Panc1 (cell line): ENCODE data around the gene MICALL1. TPM values are rescaled to one million over a fixed set of nuclear protein-coding genes. Genes with fewer than 3 reads are reported as not detected.

Source experiments
- ATAC-seq: fragments of 200-7000 bp; cut with Tn5 transposase; 2 replicates; pipeline ENCODE4 v1.9.1; 2020; ENCODE audit warnings: mild to moderate bottlenecking, moderate library complexity
- BruUV-seq: library from RNA; stranded (reverse); fragments of 400-500 nt; replicated peaks from 2 replicates; lab custom pipeline; 2021; lab: Mats Ljungman, UMichigan
- CTCF ChIA-PET: fragments of 300-600 bp; sonication (Branson Sonifier 250); formaldehyde crosslinking; loops from one replicate; lab custom pipeline; 2022; ENCODE audit warnings: antibody characterized with exemption; lab: Charles Lee
- POLR2A ChIA-PET: fragments of 300-600 bp; sonication (Branson Sonifier 250); formaldehyde crosslinking; loops from one replicate; lab custom pipeline; 2022; ENCODE audit warnings: antibody characterized with exemption; lab: Charles Lee
- DNase-seq: peaks from one replicate; pipeline ENCODE4 v3.0.0-alpha.2; 2010; ENCODE audit warnings: low read depth, low spot score
- H3K27ac ChIP-seq: 2 replicates; pipeline ENCODE4 v1.5.1; 2011; ENCODE audit warnings: mild to moderate bottlenecking, low read length, inconsistent platforms
- H3K27me3 ChIP-seq: fragments of 200-500 bp; sonication (Bioruptor generic); 2 replicates; pipeline ENCODE4 v1.6.0; 2014; ENCODE audit warnings: low read length, inconsistent platforms; ENCODE audit not compliant: control insufficient read depth, insufficient read depth
- H3K36me3 ChIP-seq: fragments of 200-500 bp; sonication (Bioruptor generic); 2 replicates; pipeline ENCODE4 v1.5.1; 2014; ENCODE audit warnings: inconsistent platforms, mild to moderate bottlenecking, low read length, moderate library complexity; ENCODE audit not compliant: control insufficient read depth, insufficient read depth
- H3K4me1 ChIP-seq: 2 replicates; pipeline ENCODE4 v1.5.1; 2011; ENCODE audit warnings: inconsistent platforms, mild to moderate bottlenecking, low read length, moderate library complexity; ENCODE audit not compliant: control insufficient read depth, insufficient read depth
- H3K4me3 ChIP-seq, 2 experiments: 2 replicates each; pipeline ENCODE4 v1.5.1; 2011 to 2012; ENCODE audit warnings: low read depth in 2 of 2, low read length in 2 of 2, mild to moderate bottlenecking in 2 of 2, inconsistent platforms in 1 of 2, moderate library complexity in 1 of 2
- H3K9me3 ChIP-seq: fragments of 200-500 bp; sonication (Bioruptor generic); 2 replicates; pipeline ENCODE4 v1.5.1; 2014; ENCODE audit warnings: low read depth, mild to moderate bottlenecking, inconsistent platforms, low read length, moderate library complexity; ENCODE audit not compliant: control insufficient read depth, insufficient read depth
- POLR2AphosphoS5 ChIP-seq: IDR thresholded peaks from 2 replicates; pipeline ENCODE4 v1.6.1; 2012; ENCODE audit warnings: mild to moderate bottlenecking, low read depth, low read length, moderate library complexity
- SIN3A ChIP-seq: IDR thresholded peaks from 2 replicates; pipeline ENCODE4 v1.6.1; 2012; ENCODE audit warnings: low read depth, mild to moderate bottlenecking, low read length, moderate library complexity, borderline replicate concordance; ENCODE audit not compliant: insufficient read depth
- TCF7L2 ChIP-seq: IDR thresholded peaks from 2 replicates; pipeline ENCODE4 v1.6.1; 2011; ENCODE audit warnings: mild to moderate bottlenecking, low read depth, low read length, inconsistent platforms
- in situ Hi-C: cut with HindIII; loops from 2 replicates; pipeline ENCODE4 v1.10.0; 2016; ENCODE audit warnings: low sequenced_read_pairs, low pct_unique_long_range_greater_than_20kb
- intact Hi-C: fragments of 100-400 bp; cut with micrococcal nuclease; formaldehyde crosslinking; loops from one replicate; pipeline ENCODE4 v1.10.0; 2022; ENCODE audit not compliant: unreplicated experiment
- total RNA-seq: library from RNA; stranded (reverse); gene quantifications from one replicate; pipeline ENCODE4 v1.2.1, GENCODE V29; 2021; ENCODE audit not compliant: unreplicated experiment
- TF ChIP-seq, protein P1 (sequence below), 2 experiments: IDR thresholded peaks; 2 replicates each; pipeline ENCODE4 v1.6.1; 2011 to 2012; ENCODE audit warnings: low read depth in 2 of 2, control low read depth in 1 of 2, low read length in 1 of 2, mild to moderate bottlenecking in 1 of 2, moderate library complexity in 1 of 2; ENCODE audit not compliant: insufficient read depth in 1 of 2
- TF ChIP-seq, protein P2 (sequence below): fragments of 450-650 bp; IDR thresholded peaks from 2 replicates; pipeline ENCODE4 v1.5.1; 2017; ENCODE audit warnings: mild to moderate bottlenecking

The MICALL1 gene
- total RNA-seq, 1 experiment from 2014 or later: 34.5 TPM

DNA sequence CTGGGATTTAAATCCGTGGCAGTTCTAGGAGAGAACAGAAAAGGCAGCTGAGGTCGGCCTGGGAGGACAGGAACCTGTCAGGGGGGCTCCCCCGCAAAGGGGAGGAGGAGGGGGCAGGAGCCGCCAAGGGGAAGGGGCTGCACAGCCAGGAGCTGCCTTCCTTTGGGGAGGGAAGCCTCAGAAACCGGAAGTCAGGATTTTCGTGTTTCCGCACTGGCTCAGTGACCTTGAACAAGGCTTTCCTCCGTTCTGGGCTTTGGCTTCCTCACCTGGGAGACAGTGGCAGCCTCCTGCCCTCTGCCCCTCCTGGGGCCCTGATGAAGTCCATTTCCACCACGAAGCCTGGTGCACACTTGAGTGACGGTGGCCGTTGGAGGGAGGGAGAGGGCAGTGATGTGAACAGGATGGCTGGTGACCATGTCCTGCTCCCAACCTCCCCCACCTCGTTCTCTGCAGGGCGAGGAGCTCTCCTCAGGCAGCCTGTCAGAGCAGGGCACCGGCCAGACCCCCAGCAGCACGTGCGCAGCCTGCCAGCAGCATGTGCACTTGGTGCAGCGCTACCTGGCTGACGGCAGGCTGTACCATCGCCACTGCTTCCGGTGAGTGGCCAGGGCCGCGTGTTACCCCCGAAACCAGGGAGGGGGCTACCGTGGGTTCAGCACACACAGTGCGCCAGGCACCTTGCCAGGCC lies 12.6 kb downstream of the MICALL1 start:
- no peak for TF ChIP-seq POLR2AphosphoS5
- TF ChIP-seq TCF7L2: no peak
- TF ChIP-seq, protein P1, sequence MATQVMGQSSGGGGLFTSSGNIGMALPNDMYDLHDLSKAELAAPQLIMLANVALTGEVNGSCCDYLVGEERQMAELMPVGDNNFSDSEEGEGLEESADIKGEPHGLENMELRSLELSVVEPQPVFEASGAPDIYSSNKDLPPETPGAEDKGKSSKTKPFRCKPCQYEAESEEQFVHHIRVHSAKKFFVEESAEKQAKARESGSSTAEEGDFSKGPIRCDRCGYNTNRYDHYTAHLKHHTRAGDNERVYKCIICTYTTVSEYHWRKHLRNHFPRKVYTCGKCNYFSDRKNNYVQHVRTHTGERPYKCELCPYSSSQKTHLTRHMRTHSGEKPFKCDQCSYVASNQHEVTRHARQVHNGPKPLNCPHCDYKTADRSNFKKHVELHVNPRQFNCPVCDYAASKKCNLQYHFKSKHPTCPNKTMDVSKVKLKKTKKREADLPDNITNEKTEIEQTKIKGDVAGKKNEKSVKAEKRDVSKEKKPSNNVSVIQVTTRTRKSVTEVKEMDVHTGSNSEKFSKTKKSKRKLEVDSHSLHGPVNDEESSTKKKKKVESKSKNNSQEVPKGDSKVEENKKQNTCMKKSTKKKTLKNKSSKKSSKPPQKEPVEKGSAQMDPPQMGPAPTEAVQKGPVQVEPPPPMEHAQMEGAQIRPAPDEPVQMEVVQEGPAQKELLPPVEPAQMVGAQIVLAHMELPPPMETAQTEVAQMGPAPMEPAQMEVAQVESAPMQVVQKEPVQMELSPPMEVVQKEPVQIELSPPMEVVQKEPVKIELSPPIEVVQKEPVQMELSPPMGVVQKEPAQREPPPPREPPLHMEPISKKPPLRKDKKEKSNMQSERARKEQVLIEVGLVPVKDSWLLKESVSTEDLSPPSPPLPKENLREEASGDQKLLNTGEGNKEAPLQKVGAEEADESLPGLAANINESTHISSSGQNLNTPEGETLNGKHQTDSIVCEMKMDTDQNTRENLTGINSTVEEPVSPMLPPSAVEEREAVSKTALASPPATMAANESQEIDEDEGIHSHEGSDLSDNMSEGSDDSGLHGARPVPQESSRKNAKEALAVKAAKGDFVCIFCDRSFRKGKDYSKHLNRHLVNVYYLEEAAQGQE (IDR thresholded peaks at IDR 0.05; ENCODE audit: insufficient read depth in 1 of 2, low read depth in 2 of 2, low read length in 1 of 2): no peak
- TF ChIP-seq, protein P2, sequence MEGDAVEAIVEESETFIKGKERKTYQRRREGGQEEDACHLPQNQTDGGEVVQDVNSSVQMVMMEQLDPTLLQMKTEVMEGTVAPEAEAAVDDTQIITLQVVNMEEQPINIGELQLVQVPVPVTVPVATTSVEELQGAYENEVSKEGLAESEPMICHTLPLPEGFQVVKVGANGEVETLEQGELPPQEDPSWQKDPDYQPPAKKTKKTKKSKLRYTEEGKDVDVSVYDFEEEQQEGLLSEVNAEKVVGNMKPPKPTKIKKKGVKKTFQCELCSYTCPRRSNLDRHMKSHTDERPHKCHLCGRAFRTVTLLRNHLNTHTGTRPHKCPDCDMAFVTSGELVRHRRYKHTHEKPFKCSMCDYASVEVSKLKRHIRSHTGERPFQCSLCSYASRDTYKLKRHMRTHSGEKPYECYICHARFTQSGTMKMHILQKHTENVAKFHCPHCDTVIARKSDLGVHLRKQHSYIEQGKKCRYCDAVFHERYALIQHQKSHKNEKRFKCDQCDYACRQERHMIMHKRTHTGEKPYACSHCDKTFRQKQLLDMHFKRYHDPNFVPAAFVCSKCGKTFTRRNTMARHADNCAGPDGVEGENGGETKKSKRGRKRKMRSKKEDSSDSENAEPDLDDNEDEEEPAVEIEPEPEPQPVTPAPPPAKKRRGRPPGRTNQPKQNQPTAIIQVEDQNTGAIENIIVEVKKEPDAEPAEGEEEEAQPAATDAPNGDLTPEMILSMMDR: no peak
- no peak for TF ChIP-seq SIN3A
- ChIA-PET CTCF (interaction anchor here (1.2 kb wide), 1 partner anchor 19 kb away, joined by 15 read pairs; no protein-coding TSS in a partner anchor), POLR2A (interaction anchor here (0.6 kb wide), 1 partner anchor 33 kb away, joined by 7 read pairs; no protein-coding TSS in a partner anchor)
- H3K4me1 ChIP-seq: no peaks in the 10 kb centered on the region
- no peaks in the 10 kb centered on the region for H3K27me3 ChIP-seq
- no TSS peak for BruUV-seq
- intact Hi-C loops: no loop called here
- no peak overlapping the region for H3K4me3 ChIP-seq
- in situ Hi-C loops: no loop called here
- DNase-seq (no peak), ATAC-seq (no peak)
- no peaks in the 10 kb centered on the region for H3K36me3 ChIP-seq
- H3K27ac ChIP-seq: no peak overlapping the region
- no peaks in the 10 kb centered on the region for H3K9me3 ChIP-seq

DNA sequence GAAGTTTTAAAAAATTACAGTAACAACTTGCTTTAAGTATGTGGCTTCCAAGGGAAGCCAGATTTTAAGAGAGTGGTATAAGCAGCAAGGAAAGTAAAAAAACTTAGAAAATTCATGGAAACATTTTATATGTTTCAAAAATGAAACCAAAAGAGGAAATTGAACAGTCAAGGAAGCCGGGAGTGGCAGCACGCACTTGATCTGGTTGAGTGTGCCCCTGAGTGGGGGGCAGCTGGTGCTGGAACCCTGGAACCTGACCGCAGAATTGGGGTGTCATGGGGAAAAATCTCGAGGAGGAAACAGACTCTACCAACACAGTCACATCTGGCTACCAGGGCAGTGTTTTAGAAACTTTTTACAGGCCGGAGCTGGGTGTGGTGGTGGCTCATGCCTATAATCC lies 14.0 kb downstream of the MICALL1 start:
- DNase-seq: no peak
- no TSS peak for BruUV-seq
- ChIA-PET CTCF (no interaction called here), POLR2A (no interaction called here)
- TF ChIP-seq, protein P2: no peak
- TF ChIP-seq POLR2AphosphoS5: no peak
- TF ChIP-seq, protein P1 (IDR thresholded peaks at IDR 0.05; ENCODE audit: insufficient read depth in 1 of 2, low read depth in 2 of 2, low read length in 1 of 2): no peak
- TF ChIP-seq TCF7L2: no peak
- no peak for TF ChIP-seq SIN3A
- intact Hi-C loops (no loop called here), in situ Hi-C loops (no loop called here)
- Histone ChIP-seq H3K27me3 (no peaks in the 10 kb centered on the region), H3K4me3 (no peak overlapping the region), H3K27ac (no peak overlapping the region), H3K9me3 (no peaks in the 10 kb centered on the region), H3K4me1 (no peaks in the 10 kb centered on the region), H3K36me3 (no peaks in the 10 kb centered on the region)
- no peak for ATAC-seq
